GM23248 (cell line): ENCODE data around the gene TSBP1.

ENCODE experiments used
- EZH2 ChIP-seq: fragments of 200-600 bp; sonication (generic); IDR thresholded peaks from 2 replicates; pipeline ENCODE4 v1.6.1; 2018; ENCODE audit warnings: antibody characterized with exemption, mild to moderate bottlenecking; ENCODE audit not compliant: insufficient read depth, poor library complexity, severe bottlenecking
- EZH2phosphoT487 ChIP-seq: fragments of 200-600 bp; sonication (generic); IDR thresholded peaks from 2 replicates; pipeline ENCODE4 v1.6.1; 2018; ENCODE audit warnings: antibody characterized with exemption, moderate library complexity, mild to moderate bottlenecking, low read depth; ENCODE audit not compliant: insufficient read depth

- TF ChIP-seq EZH2 (no peak), EZH2phosphoT487 (no peak)
Measured at GRCh38 chr6:32255199-32256153, 116.2 kb downstream of the TSBP1 start.
